A549 treated with RU486 at 1 μM for 4 hours (cell line): ENCODE measurements around the gene AP3S1. TPM values are rescaled to one million over a fixed set of nuclear protein-coding genes. Genes with fewer than 3 reads are reported as not detected.

Experiments
- total RNA-seq: library from RNA; stranded (reverse); fragments of 200-300 nt; extraction: Qiagen RNA extraction; gene quantifications from 5 replicates; pipeline ENCODE4 v1.2.3, GENCODE V29; 2022; ENCODE audit warnings: low read depth

Gene AP3S1
- 27.9 to 86.9 TPM (median 74.3 TPM) in 5 replicates for total RNA-seq

GRCh38 chr5:115841382-115842088 is at the start of gene AP3S1, which contains the start of gene ATG12:
TSS of gene AP3S1 (plus strand) at chr5:115841935. CDS start at chr5:115842038, 103 bp downstream.
TSS of gene ATG12 (minus strand) at chr5:115841565. CDS start at chr5:115841552, 13 bp downstream.

GRCh38 chr5:115816226-115817081 is 25.3 kb upstream of the AP3S1 start, which contains the start of gene CDO1:
TSS of gene CDO1 (minus strand) at chr5:115816659. CDS start at chr5:115816397, 262 bp downstream.

GRCh38 chr5:115962239-115962564 is 120.5 kb downstream of the AP3S1 start, which contains the start of gene LVRN:
TSS of gene LVRN (plus strand) at chr5:115962475. CDS start at chr5:115962618, 143 bp downstream.

Other genes starting within 250 kb of the AP3S1 start
- gene TICAM2, start 239.5 kb upstream of the AP3S1 start, total RNA-seq, result 0.51 to 0.79 TPM (median 0.69 TPM) in 5 replicates
- 47.4 to 60.9 TPM (median 55.6 TPM) in 5 replicates for gene TMED7, start 215.9 kb upstream of the AP3S1 start, total RNA-seq
- gene CDO1, start 25.3 kb upstream of the AP3S1 start, total RNA-seq, result 0.14 TPM in 1 of 5 replicates, not detected in the others
- gene ATG12, start 370 bp upstream of the AP3S1 start, total RNA-seq, result 27.7 to 54.5 TPM (median 52.3 TPM) in 5 replicates
- 0.07 to 0.27 TPM (median 0.09 TPM) in 3 of 5 replicates, not detected in the others for gene LVRN, start 120.5 kb downstream of the AP3S1 start, total RNA-seq
- gene ARL14EPL, start 190.5 kb downstream of the AP3S1 start, total RNA-seq, result 0.16 to 0.32 TPM (median 0.24 TPM) in 4 of 5 replicates, not detected in the other
- 28.3 to 42.4 TPM (median 37.8 TPM) in 5 replicates for gene COMMD10, start 243.1 kb downstream of the AP3S1 start, total RNA-seq